GM23338 (cell line): ENCODE results near the gene COA6.

ENCODE experiments used
- POLR2AphosphoS5 ChIP-seq: IDR thresholded peaks from 2 replicates; pipeline ENCODE4 v1.6.1; 2016; ENCODE audit warnings: antibody characterized with exemption, low read depth
- TF ChIP-seq, protein P1 (sequence below), 2 experiments: fragments of 200-600 bp in 1 of 2; sonication (generic) in 1 of 2; conservative IDR thresholded peaks; 2 replicates each; pipeline versions ENCODE4 v1.5.1 to v1.6.1; 2016 to 2017; ENCODE audit warnings: antibody characterized with exemption in 2 of 2, low read depth in 2 of 2, mild to moderate bottlenecking in 2 of 2, moderate library complexity in 1 of 2

DNA sequence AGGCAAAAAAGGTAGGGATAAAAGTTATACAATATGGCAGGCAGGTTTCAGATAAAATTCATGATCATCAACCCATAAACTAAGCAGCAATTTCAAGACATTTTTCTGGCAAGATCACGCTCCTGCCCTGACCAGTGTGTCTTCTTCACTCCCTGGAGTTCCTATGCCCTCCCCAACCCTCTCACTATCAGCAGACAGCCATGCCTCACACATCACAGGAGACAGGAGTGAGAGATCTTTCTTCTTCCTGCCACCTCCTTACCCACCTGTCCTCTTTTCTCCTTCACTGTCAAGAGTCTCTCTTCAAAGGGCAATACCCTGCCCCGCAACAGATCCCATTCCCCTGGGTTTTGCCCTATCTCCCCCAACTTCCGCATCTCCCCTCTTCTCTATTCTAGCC is 28.4 kb downstream of the COA6 start:
- TF ChIP-seq, protein P1, sequence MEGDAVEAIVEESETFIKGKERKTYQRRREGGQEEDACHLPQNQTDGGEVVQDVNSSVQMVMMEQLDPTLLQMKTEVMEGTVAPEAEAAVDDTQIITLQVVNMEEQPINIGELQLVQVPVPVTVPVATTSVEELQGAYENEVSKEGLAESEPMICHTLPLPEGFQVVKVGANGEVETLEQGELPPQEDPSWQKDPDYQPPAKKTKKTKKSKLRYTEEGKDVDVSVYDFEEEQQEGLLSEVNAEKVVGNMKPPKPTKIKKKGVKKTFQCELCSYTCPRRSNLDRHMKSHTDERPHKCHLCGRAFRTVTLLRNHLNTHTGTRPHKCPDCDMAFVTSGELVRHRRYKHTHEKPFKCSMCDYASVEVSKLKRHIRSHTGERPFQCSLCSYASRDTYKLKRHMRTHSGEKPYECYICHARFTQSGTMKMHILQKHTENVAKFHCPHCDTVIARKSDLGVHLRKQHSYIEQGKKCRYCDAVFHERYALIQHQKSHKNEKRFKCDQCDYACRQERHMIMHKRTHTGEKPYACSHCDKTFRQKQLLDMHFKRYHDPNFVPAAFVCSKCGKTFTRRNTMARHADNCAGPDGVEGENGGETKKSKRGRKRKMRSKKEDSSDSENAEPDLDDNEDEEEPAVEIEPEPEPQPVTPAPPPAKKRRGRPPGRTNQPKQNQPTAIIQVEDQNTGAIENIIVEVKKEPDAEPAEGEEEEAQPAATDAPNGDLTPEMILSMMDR (conservative IDR thresholded peaks at IDR 0.05; ENCODE audit: low read depth in 2 of 2), result no peak
- TF ChIP-seq POLR2AphosphoS5, result no peak
